GM19324 (cell line): ENCODE data around the gene LEPROT.

ENCODE experiments used
- ATAC-seq: cut with Tn5 transposase; IDR thresholded peaks from one replicate; pipeline ENCODE4 v1.9.1; 2021; ENCODE audit warnings: mild to moderate bottlenecking, moderate library complexity; ENCODE audit not compliant: unreplicated experiment, low FRiP score

The LEPROT gene

GRCh38 chr1:65471213-65471833, 50.9 kb downstream of the LEPROT start:
- ATAC-seq: no peak

- no peak for ATAC-seq
These were observed 51.4 kb downstream of the LEPROT start for GRCh38 chr1:65471861-65472332.

- no peak for ATAC-seq
These were observed 55.9 kb downstream of the LEPROT start for GRCh38 chr1:65476327-65476726.

- no peak for ATAC-seq
These were observed 57.2 kb downstream of the LEPROT start for GRCh38 chr1:65477414-65478378.

DNA sequence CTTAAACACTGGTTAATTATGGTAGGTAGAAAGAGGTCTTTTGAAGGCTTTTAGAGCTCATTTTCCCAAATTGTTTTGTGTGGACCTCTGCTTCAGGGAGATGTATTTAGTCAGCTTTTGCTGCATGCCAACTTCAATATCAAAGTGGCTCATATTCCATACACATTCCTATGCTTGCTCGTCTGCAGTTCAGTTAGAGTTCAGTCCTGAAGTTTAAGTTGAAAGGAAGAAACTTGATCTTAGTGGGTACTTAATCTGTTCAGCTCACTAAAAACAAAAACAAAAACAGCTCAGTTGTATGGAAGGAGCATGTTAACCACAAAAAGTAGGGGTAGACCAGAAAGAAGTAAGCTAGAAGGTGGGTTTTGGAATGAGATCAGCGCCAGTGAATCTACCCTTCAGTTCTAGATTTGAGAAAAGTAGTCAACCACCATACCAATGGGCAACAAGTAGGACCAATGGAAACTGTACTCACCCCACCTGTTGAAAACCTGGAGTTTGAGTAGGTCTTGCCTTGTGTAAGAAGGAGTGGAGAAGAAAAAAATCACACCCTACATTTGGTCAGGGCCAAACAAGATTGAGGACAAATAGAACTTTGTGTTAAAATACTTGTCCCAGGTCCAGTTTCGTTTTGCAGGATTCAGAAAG, 58.0 kb downstream of the LEPROT start:
- ATAC-seq: no peak

- ATAC-seq: no peak
These were observed 59.2 kb downstream of the LEPROT start for GRCh38 chr1:65479554-65480204.

DNA sequence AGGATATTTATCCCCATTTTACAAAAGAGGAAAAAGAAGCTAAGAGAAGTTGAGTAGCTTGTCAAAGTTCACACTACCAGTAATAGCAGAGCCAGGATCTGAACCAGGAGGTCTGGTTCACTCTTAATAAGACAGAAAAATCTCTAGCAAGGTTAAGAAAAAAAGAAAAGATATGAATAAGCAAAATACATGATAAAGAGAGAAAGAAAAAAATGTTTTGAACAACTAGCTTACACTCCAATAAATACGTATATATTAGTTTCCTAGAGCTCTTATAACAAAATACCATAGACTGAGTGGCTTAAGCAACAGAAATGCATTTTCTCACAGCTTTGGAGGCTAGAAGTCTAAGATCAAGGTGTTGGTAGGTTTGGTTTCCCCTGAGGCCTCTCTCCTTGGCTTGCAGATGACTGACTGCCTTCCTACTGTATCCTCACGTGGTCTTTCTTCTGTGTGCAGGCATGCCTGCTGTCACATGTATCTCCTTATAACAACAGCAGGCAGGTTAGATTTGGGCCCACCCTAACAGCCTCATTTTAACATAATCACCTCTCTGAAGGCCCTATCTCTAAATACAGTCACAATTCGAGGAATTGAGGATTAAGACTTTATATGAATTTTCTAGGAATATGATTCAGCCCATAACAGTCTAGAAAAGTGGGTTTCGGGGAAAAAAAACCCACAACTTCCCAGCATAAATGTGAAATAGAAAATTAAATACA, 60.4 kb downstream of the LEPROT start:
- ATAC-seq: no peak

DNA sequence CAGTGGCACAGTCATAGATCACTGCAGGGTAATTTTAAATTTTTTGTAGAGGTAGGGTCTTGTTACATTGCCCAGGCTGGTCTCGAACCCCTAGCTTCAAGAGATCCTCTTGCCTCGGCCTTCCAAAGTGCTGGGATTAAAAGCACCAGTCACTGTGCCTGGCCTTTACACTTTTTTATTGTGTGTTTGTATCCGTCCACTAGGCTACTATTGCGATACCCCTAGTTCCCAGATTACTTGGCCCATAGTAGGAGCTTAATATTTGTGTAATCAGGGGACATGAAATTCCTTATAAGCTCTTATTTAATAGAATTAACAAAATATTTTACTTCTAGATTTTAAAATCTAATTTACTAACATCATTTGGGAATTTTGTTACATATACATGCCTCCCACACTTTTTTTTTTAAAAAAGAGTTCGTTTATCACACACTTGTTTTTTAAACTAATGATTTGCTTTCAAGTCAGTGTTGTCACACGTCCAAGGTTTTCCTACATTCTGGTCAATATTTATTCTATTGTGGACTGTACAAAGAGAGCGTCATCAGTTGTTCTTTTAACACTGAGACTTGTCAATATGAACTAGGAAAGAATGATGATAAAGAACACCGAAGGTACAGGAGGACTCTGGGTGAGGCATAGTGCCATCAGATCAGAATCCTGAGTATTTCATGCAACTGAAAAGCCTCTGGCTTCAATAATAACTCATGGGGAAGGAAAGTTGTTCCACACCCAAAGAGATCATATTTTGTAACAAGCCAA, 63.7 kb downstream of the LEPROT start:
- no peak for ATAC-seq
